Aorta (tissue), 5 donors: ENCODE data around the gene PPCDC. TPM values are rescaled to one million over a fixed set of nuclear protein-coding genes. Genes with fewer than 3 reads are reported as not detected.
A peak's percentile ranks its signal among the peaks of the same experiment; 100 is the strongest.

Experiments used
- ATAC-seq: fragments of 200-7000 bp; cut with Tn5 transposase; one replicate; pipeline ENCODE4 v1.9.1; 2022; ENCODE audit warnings: moderate library complexity; ENCODE audit not compliant: low FRiP score
- DNase-seq, 2 donors: peaks; one replicate each; pipeline ENCODE4 v3.0.0-alpha.2; 2020
- H3K27ac ChIP-seq, 2 donors: one replicate each; pipeline ENCODE4 v1.5.1; 2013; ENCODE audit warnings: low read length in 2 of 2, mild to moderate bottlenecking in 2 of 2, moderate library complexity in 2 of 2, control low read depth in 1 of 2, inconsistent platforms in 1 of 2, low read depth in 1 of 2
- H3K27me3 ChIP-seq, 2 donors: one replicate each; pipeline ENCODE4 v1.6.1; 2013; ENCODE audit warnings: control low read depth in 1 of 2, low read length in 1 of 2, mild to moderate bottlenecking in 1 of 2, moderate library complexity in 1 of 2; ENCODE audit not compliant: insufficient read depth in 2 of 2, control insufficient read depth in 1 of 2
- H3K36me3 ChIP-seq, 2 donors: one replicate each; pipeline ENCODE4 v1.6.1; 2013; ENCODE audit warnings: control low read depth in 1 of 2, low read length in 1 of 2, mild to moderate bottlenecking in 1 of 2; ENCODE audit not compliant: insufficient read depth in 2 of 2, control insufficient read depth in 1 of 2
- H3K4me1 ChIP-seq, 2 donors: one replicate each; pipeline ENCODE4 v1.6.1; 2013; ENCODE audit warnings: low read length in 2 of 2, control low read depth in 1 of 2, mild to moderate bottlenecking in 1 of 2, moderate library complexity in 1 of 2; ENCODE audit not compliant: insufficient read depth in 2 of 2, control insufficient read depth in 1 of 2
- H3K4me3 ChIP-seq, 2 donors: one replicate each; pipeline ENCODE4 v1.5.1; 2013; ENCODE audit warnings: low read length in 2 of 2, control low read depth in 1 of 2, mild to moderate bottlenecking in 1 of 2
- H3K9me3 ChIP-seq: one replicate; pipeline ENCODE4 v1.6.1; 2013; ENCODE audit warnings: mild to moderate bottlenecking, low read length; ENCODE audit not compliant: control insufficient read depth
- WGBS, 2 donors: extraction: QIAGEN DNeasy Blood & Tissue Kit; methylation state at CpG; one replicate each; pipeline ENCODE4 v1.1.7; 2013; 5-methylcytosine and 5-hydroxymethylcytosine counted together
- intact Hi-C, 2 donors: fragments of 100-400 bp; cut with DNase I; formaldehyde crosslinking; loops; one replicate each; pipeline versions ENCODE4 v1.14.2 to v1.15.0; 2022
- long read RNA-seq, 2 donors: library from polyadenylated mRNA; unstranded; transcript quantifications; one replicate each; pipeline ENCODE4 v2.0.0, GENCODE V29; 2020 to 2021
- polyA plus RNA-seq, 2 donors: library from polyadenylated mRNA; stranded (reverse); fragments of 200-250 nt; gene quantifications; one replicate each; pipeline ENCODE4 v1.2.3, GENCODE V29; 2013
- total RNA-seq, 2 donors: library from RNA; stranded (reverse); fragmentation: NEBNext Ultra II Directional; extraction: Animal tissue kit (Norgen Biotek cat#: 25700); gene quantifications; one replicate each; pipeline ENCODE4 v1.2.1, GENCODE V29; 2021
- donor health status: healthy with polysubstance abuse.
- donor health status: Bipolar disorder and iron deficiency.
- donor health status: DM: no; HTN: no; CAD: no.
- donor health status: DM: no; HTN: no; CAD: no.
- donor health status: DM: yes; HTN: yes; CAD: no.

The PPCDC gene
- total RNA-seq: 10 to 100 TPM in 1 of 2 donors, 1 to 10 TPM in 1; 8.2 to 16.5 TPM
- 10 to 100 TPM; 13.8 to 22.6 TPM for polyA plus RNA-seq
- long read RNA-seq, donor 1, transcript PPCDC-201 (6 exons, 2,250 nt): major isoform, 5 of 25 reads
- long read RNA-seq, donor 1, partial matches to known transcripts: 3 of 25 reads
- long read RNA-seq, donor 1, other reads (novel, unspliced or antisense): 7 of 25 reads
- long read RNA-seq, donor 2, partial matches to known transcripts: 2 of 9 reads
- long read RNA-seq, donor 2, other reads (novel, unspliced or antisense): 5 of 9 reads

- no peaks in the 10 kb centered on the region for H3K36me3 ChIP-seq
- WGBS, 2 donors: 3% methylated on average over 34 to 40 of the region's 40 CpGs
- H3K4me1 ChIP-seq: no peaks in the 10 kb centered on the region
- no peaks in the 10 kb centered on the region for H3K9me3 ChIP-seq
- ATAC-seq (peak; percentile 99), DNase-seq (peak; percentile 98 to 99)
- H3K27ac ChIP-seq: peak within 1 kb of the TSS in 1 of 2 donors; percentile 49
- intact Hi-C loops: no loop called here
- H3K4me3 ChIP-seq: peak within 1 kb of the TSS; percentile 62 to 66
- H3K27me3 ChIP-seq: no peaks in the 10 kb centered on the region
These were observed at the start of gene PPCDC for GRCh38 chr15:75023181-75023871. TSS of gene PPCDC (plus strand) at chr15:75023590. CDS start at chr15:75028319, 4,729 bp downstream.

GRCh38 chr15:74976159-74976558, 47.2 kb upstream of the PPCDC start:
- no peaks in the 10 kb centered on the region for H3K36me3 ChIP-seq
- H3K27ac ChIP-seq: no peak overlapping the region
- WGBS, 2 donors: 82 to 83% methylated on average over 1 of the region's 1 CpG
- intact Hi-C loops: no loop called here
- DNase-seq: peak; percentile 16 to 34
- H3K9me3 ChIP-seq: no peaks in the 10 kb centered on the region
- H3K4me1 ChIP-seq: no peaks in the 10 kb centered on the region
- H3K27me3 ChIP-seq: no peaks in the 10 kb centered on the region
- no peak overlapping the region for H3K4me3 ChIP-seq
- no peak for ATAC-seq

DNA sequence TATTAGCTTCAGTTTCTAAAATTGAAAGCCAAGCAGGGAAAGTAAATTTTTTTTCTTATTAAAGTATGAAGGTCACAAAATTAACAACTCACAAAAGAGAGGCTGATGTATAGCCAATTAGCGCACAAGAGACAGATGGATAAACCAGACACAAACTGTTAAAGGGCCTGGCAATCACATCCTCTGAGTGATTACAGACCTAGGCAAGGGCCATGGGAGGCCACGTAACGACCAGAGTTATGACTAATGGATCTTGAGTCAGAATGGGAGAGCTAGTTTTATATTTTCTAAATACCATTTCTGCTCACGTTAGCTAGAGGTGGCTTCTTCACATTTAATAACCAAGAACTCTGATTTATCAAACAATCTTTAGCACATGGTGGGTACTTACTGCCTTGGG, 45.8 kb upstream of the PPCDC start:
- intact Hi-C loops: no loop called here
- Histone ChIP-seq H3K4me1 (no peaks in the 10 kb centered on the region), H3K27me3 (no peaks in the 10 kb centered on the region), H3K36me3 (no peaks in the 10 kb centered on the region), H3K4me3 (no peak overlapping the region), H3K9me3 (no peaks in the 10 kb centered on the region), H3K27ac (no peak overlapping the region)
- 49% methylated on average over 4 of the region's 4 CpGs for WGBS, 2 donors
- DNase-seq (no peak), ATAC-seq (no peak)

- Histone ChIP-seq H3K9me3 (no peaks in the 10 kb centered on the region), H3K27ac (no peak overlapping the region), H3K36me3 (no peaks in the 10 kb centered on the region), H3K4me3 (no peak overlapping the region), H3K27me3 (no peaks in the 10 kb centered on the region), H3K4me1 (no peaks in the 10 kb centered on the region)
- peak; percentile 3 to 14 for DNase-seq
- intact Hi-C loops: no loop called here
- no peak for ATAC-seq
- 84 to 88% methylated on average over 1 of the region's 1 CpG for WGBS, 2 donors
These were observed 45.3 kb upstream of the PPCDC start for GRCh38 chr15:74978077-74978476.

GRCh38 chr15:74978503-74978902, 44.9 kb upstream of the PPCDC start:
- H3K36me3 ChIP-seq: no peaks in the 10 kb centered on the region
- peak in 1 of 2 donors; percentile 14 for DNase-seq
- H3K27ac ChIP-seq: no peak overlapping the region
- 15 to 19% methylated on average over 3 of the region's 3 CpGs for WGBS, 2 donors
- no peak for ATAC-seq
- no peak overlapping the region for H3K4me3 ChIP-seq
- no peaks in the 10 kb centered on the region for H3K4me1 ChIP-seq
- no peaks in the 10 kb centered on the region for H3K9me3 ChIP-seq
- H3K27me3 ChIP-seq: no peaks in the 10 kb centered on the region
- intact Hi-C loops: no loop called here

DNA sequence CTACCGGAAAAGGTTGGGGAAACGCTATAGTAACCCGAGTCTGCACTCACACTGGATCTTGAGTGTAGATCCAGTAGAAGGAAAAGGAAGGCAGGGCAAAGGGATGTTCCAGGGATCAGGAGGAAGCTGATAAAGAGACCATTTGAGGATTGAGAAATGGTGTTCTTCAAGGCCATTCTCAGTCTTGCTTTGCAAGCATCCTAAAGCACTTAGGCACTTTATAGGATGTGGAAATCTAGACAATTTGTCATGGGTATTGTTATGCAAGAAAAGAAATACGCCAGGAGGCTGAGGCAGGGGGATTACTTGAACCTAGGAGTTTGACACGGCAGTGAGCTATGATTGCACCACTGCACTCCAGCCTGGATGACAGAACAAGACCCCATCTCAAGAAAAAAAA, 41.2 kb upstream of the PPCDC start:
- WGBS, 2 donors: 54 to 62% methylated on average over 5 of the region's 5 CpGs
- H3K9me3 ChIP-seq: no peaks in the 10 kb centered on the region
- intact Hi-C loops: no loop called here
- no peaks in the 10 kb centered on the region for H3K4me1 ChIP-seq
- DNase-seq (no peak), ATAC-seq (no peak)
- H3K36me3 ChIP-seq: no peaks in the 10 kb centered on the region
- no peak overlapping the region for H3K4me3 ChIP-seq
- no peak overlapping the region for H3K27ac ChIP-seq
- H3K27me3 ChIP-seq: no peaks in the 10 kb centered on the region

DNA sequence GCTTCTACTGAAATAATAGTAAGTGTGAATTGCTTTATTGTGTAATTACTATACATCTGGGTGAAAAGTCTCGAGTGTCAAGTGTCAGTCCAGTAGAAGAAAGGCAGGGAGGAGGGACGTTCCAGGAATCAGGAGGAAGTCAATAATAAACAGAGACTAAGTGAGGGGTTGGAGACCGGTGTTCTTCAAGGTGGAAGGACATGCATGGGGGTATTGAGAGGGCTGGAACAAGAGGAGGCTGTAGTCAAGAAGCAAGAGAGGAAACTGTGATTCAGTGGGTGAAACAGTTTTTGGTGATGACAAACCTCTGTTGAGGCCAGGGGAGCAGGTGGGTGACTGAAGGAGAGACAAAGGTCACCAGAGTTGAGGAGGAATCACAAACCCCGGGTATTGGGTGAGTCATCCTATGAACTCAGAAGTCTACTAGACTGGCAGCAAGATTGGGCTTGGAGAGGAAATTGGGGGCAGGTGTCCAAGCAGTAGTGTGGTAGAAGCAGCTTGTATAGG, 39.6 kb upstream of the PPCDC start:
- ATAC-seq: no peak
- WGBS, 2 donors: 17 to 28% methylated on average over 4 of the region's 4 CpGs
- no peak overlapping the region for H3K27ac ChIP-seq

DNA sequence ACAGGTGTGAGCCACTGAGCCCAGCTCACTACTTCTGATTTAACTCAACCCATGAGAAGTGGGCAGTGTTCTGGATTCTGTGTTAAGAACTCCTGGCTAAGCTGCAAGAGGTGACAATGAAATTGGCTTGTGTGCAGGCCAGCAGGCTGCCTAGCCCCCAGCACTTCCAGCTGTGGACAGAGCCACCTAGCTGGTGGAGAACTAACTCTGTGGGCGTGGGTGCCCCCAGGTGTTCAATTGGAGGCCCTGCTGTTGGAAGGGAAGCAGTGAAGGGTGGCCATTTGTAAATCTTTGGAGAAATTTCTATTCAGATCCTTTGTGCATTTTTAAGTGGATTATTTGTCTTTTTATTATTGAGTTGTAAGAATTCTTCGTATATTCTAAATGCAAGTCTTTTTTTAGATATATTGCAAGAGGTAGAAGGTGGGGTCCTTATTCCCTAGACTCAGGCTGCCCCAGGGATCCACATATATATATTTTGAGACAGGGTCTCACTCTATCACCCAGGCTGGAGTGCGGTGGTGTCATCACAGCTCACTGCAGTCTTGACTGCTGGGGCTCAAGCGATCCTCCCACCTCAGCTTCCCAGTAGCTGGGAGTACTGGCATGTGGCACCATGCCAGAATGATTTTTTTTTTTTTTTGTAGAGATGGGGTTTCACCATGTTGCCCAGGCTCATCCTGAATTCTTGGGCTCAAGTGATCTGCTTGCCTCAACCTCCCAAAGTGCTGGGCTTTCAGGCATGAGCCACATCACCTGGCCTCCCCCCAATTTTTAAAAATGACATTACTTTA, 35.2 kb upstream of the PPCDC start:
- no peak for ATAC-seq
- H3K4me1 ChIP-seq: no peaks in the 10 kb centered on the region
- no peaks in the 10 kb centered on the region for H3K36me3 ChIP-seq
- H3K27me3 ChIP-seq: no peaks in the 10 kb centered on the region
- 36 to 40% methylated on average over 4 of the region's 4 CpGs for WGBS, 2 donors
- intact Hi-C loops: no loop called here
- no peak overlapping the region for H3K4me3 ChIP-seq
- H3K9me3 ChIP-seq: no peaks in the 10 kb centered on the region
- DNase-seq: peak; percentile 24 to 39
- H3K27ac ChIP-seq: no peak overlapping the region

More for the DNA sequence above, 39.6 kb upstream of the PPCDC start:
- H3K27me3 ChIP-seq: no peaks in the 10 kb centered on the region
- no peak overlapping the region for H3K4me3 ChIP-seq
- no peaks in the 10 kb centered on the region for H3K9me3 ChIP-seq
- peak in 1 of 2 donors; percentile 7 for DNase-seq
- H3K36me3 ChIP-seq: no peaks in the 10 kb centered on the region
- no peaks in the 10 kb centered on the region for H3K4me1 ChIP-seq
- intact Hi-C loops: no loop called here
